AML-193 (cell line): ENCODE data around the gene MYLK.

Source experiments
- DNase-seq, 2 experiments: peaks; one replicate each; lab custom pipeline; 2025; lab: John Stamatoyannopoulos, UW

MYLK gene

GRCh38 chr3:123698813-123699212 is 185.3 kb downstream of the MYLK start:
- DNase-seq = no peak

GRCh38 chr3:123696808-123697207 is 187.3 kb downstream of the MYLK start:
- no peak for DNase-seq

GRCh38 chr3:123695731-123696640 is 188.1 kb downstream of the MYLK start:
- no peak for DNase-seq

GRCh38 chr3:123695152-123695551 is 189.0 kb downstream of the MYLK start:
- DNase-seq = no peak

DNA sequence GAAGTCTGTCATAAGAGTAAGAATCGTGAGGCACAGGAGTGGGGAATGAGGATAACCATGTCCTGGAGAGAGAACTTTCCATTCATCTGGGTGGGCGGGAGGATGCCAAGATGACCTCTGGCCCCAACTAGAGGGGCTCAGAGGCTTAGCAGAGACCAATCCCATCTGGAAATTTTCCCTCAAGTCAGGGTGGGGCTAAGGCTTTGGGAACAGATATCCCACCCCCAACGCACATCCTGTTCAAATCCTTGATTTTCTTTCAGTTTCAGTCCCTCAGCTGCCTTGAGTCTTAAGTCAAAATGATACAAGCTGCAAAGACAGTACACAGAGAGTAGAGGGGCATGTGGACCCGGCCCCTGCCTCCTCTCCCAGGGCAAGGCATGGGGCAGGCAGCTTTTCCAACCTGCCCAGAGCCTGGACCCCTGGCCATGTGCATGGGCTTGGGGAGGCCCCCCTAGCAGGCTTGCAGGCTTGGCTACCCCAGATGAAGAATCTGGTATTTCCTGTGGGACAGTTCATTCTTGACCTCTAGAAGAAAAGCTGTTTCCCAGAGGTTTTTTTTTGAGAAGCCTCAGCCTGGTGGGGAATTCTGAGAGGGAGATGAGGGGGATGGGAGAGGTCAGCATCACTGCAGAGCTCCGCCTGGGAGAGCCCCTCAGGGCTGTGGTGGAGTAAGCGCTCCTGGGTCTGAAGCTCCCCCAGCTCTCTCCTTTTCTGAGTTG is 189.6 kb downstream of the MYLK start:
- DNase-seq = no peak

- DNase-seq = no peak
These were observed 190.4 kb downstream of the MYLK start for GRCh38 chr3:123693584-123694190.

DNA sequence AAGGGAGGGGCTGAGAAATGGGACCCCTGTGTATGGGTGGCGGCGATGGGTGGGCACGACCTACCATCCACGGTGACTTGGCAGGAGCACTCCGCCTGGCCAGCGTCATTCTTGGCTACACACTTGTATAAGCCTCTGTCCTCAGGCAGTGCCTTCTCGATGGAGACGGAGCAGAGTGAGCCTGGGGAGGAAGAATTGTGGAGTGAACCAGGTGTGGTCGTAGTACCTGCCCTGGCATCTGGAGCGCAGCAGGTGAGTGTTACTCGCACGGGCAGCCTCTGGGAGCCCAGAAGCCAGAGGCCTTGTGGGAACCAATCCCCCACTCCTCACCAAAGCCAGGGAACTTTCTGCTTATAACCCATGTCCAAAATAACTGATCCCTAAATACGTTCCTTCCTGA is 191.5 kb downstream of the MYLK start:
- DNase-seq = no peak

- DNase-seq = no peak
These were observed 192.1 kb downstream of the MYLK start for GRCh38 chr3:123692041-123692440.

GRCh38 chr3:123689831-123690230 is 194.3 kb downstream of the MYLK start:
- no peak for DNase-seq

DNA sequence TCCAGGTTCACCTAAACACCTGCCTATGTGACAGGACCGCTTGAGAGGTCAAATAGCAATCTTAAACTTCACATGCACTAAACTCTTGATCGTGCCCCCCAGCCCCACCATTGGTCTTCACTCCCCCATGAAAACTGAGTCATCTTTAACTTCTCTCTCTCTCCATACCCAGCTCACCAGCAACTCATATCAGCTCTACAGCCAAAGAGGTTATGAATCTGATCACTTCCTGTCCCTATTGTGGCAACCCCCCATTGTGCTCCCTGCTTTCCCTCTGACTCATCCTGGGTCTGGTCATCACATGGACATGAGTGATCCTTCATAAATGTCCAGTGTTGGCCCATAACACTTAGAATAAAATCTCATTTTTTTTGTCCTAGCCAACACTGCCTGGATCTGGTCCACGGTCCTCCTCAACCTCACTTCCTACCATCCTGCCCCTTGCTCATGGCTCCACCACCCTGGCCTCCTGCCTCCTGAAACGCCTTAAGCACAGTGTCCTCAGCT is 195.8 kb downstream of the MYLK start:
- no peak for DNase-seq

- no peak for DNase-seq
These were observed 196.8 kb downstream of the MYLK start for GRCh38 chr3:123687286-123687685.

GRCh38 chr3:123686251-123686650 is 197.9 kb downstream of the MYLK start:
- DNase-seq = no peak

- DNase-seq = no peak
These were observed 198.4 kb downstream of the MYLK start for GRCh38 chr3:123685780-123686179.

DNA sequence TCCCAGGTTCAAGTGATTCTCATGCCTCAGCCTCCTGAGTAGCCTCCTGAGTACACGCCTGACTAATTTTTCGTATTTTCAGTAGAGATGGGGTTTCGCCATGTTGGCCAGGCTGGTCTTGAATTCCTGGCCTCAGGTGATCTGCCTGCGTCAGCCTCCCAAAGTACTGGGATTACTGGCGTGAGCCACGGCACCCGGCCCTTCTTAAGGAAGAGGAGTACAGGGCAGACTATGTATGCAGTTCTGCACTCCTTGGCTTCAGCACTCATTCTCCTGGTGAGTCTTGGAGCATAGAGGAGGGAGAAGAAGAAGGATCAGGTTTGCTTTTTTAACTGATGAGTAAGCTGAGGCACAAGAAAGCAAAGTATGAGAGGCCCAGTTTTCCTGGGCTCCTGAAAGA is 199.5 kb downstream of the MYLK start:
- no peak for DNase-seq

DNA sequence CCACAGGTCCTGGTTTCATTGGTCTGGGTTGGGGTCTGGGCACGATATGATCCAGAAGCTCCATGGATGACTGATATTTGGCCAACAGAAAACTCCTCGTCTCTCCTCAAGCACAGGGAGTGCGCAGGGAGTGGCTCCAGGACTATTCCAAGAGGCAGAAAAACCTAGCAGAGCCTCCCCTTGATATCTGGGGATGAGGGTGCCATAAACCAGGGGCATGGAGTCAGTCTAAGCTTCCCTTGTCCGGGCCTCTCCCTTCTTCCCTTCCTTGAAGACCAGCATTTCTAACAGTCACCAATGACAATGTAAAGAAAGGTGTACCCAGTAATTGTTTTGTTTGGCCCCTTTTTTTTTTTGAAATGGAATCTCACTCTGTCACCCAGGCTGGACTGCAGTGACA is 199.9 kb downstream of the MYLK start:
- DNase-seq = no peak

GRCh38 chr3:123683505-123684154 is 200.5 kb downstream of the MYLK start:
- no peak for DNase-seq

DNA sequence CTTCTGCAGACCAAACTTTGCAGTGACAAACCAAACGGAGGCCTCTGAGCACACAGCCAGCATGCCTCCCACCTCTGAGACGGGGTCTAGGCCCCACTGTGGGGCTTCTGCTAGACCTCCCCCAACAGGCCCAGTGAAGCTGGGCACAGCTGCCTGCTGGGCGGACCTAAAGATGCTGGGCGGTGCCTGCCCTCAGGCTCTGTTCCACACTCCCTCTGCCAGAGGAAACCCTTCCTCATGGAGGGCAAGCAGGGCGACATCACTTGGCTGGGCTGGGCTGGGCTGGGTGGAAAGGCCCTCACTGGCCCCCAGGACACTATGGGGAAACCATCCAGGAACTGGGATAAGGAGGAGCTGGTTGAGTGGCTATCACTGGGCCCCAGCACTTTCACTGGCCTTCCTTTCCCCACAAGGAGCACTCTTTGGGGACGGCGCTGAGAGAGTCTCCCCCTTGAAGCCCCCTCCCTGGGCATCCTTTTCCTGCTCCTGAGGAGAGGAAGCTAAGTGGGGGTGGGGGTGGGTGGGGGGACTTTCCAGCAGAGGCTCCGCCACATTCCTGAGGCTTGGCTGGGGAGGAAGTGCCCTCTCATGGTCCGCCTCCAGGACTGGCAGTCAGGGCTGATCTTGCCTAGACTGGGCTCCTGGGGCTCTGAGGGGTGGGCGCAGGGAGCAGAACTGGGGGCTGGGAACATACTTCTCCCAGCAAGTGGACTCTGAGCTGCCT is 201.2 kb downstream of the MYLK start:
- DNase-seq = no peak

- no peak for DNase-seq
These were observed 201.8 kb downstream of the MYLK start for GRCh38 chr3:123682302-123682701.

DNA sequence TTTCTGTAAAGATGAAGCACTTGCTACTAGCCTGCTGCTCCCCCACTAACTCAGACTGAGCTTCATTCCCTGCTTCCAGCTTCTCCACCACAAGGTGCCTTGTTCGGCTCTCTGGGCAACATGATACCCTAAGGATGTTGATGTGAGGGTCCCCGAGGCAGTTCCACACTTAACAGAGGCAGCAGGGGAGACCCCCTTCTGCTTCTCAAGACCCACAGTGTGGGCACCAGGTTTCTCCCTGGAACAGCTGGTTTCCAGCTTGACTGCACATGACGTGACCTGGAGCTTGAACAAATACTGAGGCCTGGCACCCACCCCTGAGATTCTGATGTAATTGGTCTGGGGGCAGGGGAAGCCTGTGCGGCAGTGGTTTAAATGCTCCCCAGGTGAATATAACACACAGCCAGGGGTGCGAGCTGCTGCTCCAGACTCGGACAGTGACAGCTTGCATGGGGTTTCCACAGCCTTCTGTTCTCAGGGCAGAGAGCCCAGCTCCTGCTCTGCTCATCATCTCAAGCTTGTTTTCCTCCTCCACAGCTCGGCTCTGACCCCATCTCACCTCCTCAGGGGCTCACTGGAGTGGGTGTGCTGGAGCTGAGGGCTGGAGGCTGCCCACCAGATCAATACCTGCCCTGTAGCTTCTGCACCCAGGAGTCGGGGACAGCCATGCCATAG is 204.3 kb downstream of the MYLK start:
- DNase-seq = no peak

GRCh38 chr3:123678108-123678511 is 206.0 kb downstream of the MYLK start:
- DNase-seq = no peak
